Omental fat pad (tissue), 4 donors: Measurements from ENCODE around the gene NFXL1. TPM values are rescaled to one million over a fixed set of nuclear protein-coding genes. Genes with fewer than 3 reads are reported as not detected.

Experiments used
- ATAC-seq: fragments of 150-250 bp; one replicate; pipeline ENCODE4 v1.9.1; 2016; ENCODE audit warnings: mild to moderate bottlenecking, moderate library complexity; ENCODE audit not compliant: low FRiP score
- DNase-seq: peaks from one replicate; pipeline ENCODE4 v3.0.0-alpha.2; 2019; ENCODE audit warnings: low spot score
- total RNA-seq, 4 donors: library from RNA; depleted of rRNA; stranded (reverse); fragments of >200 nt; gene quantifications; one replicate each; pipeline ENCODE4 v1.1.0, GENCODE V29; 2016
- TF ChIP-seq, protein P1 (sequence below), 3 donors: fragments of 450-650 bp; IDR thresholded peaks; one replicate each; pipeline ENCODE4 v1.5.1; 2016 to 2017; ENCODE audit warnings: antibody characterized with exemption in 3 of 3, mild to moderate bottlenecking in 3 of 3, moderate library complexity in 2 of 3

Gene NFXL1
- total RNA-seq, 4 donors from 2014 or later: 6.3 to 14.0 (median 8.6) TPM

DNA sequence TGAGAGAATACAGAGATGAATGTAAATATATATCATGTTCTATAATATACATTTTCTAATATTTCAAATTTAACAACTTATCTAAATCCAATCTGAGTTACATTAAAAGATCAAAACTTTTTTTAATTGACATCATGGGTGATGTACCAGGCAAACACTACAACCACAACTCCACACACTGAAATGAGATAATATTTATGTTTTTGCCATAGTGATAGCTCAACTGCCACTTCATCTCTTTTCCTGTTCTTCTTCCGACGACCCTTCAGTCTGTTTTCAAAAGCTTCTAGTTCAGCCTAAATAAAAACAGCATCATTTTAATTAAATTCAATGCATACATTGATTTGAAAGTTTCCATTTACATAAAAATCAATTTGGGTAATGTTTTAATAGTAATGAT is 66.3 kb downstream of the NFXL1 start:
- DNase-seq (no peak), ATAC-seq (no peak)
- TF ChIP-seq, protein P1, sequence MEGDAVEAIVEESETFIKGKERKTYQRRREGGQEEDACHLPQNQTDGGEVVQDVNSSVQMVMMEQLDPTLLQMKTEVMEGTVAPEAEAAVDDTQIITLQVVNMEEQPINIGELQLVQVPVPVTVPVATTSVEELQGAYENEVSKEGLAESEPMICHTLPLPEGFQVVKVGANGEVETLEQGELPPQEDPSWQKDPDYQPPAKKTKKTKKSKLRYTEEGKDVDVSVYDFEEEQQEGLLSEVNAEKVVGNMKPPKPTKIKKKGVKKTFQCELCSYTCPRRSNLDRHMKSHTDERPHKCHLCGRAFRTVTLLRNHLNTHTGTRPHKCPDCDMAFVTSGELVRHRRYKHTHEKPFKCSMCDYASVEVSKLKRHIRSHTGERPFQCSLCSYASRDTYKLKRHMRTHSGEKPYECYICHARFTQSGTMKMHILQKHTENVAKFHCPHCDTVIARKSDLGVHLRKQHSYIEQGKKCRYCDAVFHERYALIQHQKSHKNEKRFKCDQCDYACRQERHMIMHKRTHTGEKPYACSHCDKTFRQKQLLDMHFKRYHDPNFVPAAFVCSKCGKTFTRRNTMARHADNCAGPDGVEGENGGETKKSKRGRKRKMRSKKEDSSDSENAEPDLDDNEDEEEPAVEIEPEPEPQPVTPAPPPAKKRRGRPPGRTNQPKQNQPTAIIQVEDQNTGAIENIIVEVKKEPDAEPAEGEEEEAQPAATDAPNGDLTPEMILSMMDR (IDR thresholded peaks at IDR 0.05): no peak

DNA sequence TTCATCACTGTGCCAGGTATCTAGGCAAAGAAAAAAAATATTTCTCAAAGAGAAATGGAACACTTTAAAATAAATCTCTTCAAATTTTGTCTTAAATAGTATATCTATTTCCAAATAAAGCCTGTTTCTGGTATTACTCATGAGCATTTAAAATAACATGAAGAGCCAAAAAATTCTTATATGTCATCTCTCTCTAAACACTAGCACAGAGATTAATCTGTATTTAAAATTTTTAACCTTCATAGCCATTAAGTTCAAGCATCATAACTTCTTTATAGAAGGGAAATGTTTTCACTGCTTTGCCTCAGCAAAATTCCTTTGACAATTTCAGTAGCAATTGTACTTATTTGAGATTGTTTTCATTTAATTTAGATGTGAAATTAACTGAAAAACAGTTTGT is 71.4 kb downstream of the NFXL1 start:
- no peak for ATAC-seq
- no peak for DNase-seq
- TF ChIP-seq, protein P1 (IDR thresholded peaks at IDR 0.05): no peak

DNA sequence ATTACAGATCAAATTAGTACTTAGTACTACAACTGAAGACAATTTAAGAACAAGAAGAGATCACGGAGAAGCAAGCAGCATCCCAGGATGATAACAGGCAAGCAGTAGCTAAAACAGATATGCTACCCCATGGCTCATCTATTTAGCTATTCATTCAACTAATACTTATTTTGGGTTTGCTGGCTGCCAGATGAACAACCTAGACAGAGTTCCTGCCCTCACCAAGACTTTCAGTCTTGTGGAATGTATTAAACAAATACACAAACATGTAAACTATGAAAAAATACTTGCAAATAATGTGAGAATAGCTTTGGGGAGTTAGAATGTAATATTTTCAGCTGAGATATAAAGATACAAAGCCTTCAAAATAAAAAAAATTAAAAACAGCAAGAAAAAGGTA is 74.1 kb downstream of the NFXL1 start:
- DNase-seq (no peak), ATAC-seq (no peak)
- TF ChIP-seq, protein P1 (IDR thresholded peaks at IDR 0.05): no peak

DNA sequence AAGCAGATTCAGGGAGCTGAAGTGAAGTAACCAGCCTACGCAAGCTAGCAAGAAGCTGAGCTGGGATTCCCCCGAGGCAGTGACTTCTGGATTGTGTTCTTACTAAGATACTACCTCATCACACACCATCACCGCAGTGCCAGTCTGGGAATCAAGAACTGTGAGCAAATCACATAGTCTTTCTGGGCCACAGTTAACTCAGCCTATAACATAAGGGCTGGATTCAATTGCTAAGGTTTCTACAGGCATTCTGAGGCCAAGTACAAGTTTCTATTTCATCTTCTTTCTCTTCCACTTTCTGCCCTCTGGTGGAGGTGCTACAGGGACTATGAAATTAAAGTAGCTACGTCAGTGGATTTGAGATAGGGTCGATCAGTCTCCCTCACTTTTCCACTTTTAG is 75.1 kb downstream of the NFXL1 start:
- no peak for DNase-seq
- TF ChIP-seq, protein P1 (IDR thresholded peaks at IDR 0.05): no peak
- ATAC-seq: no peak

DNA sequence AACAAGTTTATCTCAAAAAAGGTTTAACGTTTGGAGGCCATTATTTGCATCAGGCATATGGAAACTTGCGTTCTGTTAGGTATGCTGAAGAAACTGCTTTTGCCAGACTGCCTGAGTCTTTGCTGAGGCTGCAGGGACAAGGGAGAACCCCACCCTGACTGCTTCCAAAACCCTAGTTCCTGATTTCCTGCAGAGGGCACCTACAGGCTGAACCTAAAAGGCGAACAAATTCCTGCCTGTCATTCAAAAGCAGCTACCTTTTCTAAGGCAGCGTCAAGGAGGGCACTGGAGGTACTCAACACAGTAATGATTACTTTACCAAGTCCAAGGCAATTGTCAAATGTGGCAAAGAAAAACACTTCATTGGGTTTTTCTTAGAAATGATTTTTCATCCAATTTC is 75.9 kb downstream of the NFXL1 start:
- TF ChIP-seq, protein P1 (IDR thresholded peaks at IDR 0.05): no peak
- ATAC-seq (no peak), DNase-seq (no peak)

DNA sequence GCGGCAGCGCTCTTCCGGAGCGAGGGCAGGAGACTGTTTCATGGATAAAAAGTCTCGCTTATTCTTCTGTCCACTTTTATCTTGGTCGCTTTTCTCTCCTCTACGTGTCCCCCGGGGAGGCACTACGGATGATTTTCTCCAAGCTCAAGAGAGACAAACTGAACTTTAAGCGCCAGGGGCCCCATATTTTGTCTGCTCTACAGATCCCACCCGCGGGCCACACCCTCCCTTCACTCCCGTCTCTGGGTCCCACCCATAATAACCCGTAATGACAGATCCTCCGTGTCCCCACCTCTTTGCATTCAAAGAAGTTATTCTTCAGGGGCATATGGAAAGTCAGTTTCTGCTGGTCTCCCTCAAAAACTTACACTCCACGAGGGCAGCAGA is 76.5 kb downstream of the NFXL1 start, which contains the start of gene CORIN:
CORIN (minus strand) TSS at position 160 of the 387 bp plus-strand sequence; CDS start at position 42, 118 bp downstream.
- ATAC-seq: no peak

More for the DNA sequence above, 76.5 kb downstream of the NFXL1 start, which contains the start of gene CORIN:
- TF ChIP-seq, protein P1 (IDR thresholded peaks at IDR 0.05): no peak
- DNase-seq: no peak
